Effector memory CD4-positive, alpha-beta T cell (primary cell): ENCODE measurements around the gene ZP1.

Experiments
- DNase-seq, 3 donors: peaks; one replicate each; pipeline ENCODE4 v3.0.0-alpha.2; 2020
- H3K27ac ChIP-seq: 2 replicates; pipeline ENCODE4 v1.7.0; 2013; ENCODE audit warnings: mild to moderate bottlenecking, low read length, moderate library complexity; ENCODE audit not compliant: insufficient read depth, poor library complexity, severe bottlenecking
- H3K27me3 ChIP-seq: replicated peaks from 2 replicates; pipeline ENCODE4 v1.7.0; 2013; ENCODE audit warnings: mild to moderate bottlenecking, low read length; ENCODE audit not compliant: insufficient read depth, control insufficient read depth, poor library complexity, severe bottlenecking
- H3K36me3 ChIP-seq: 2 replicates; pipeline ENCODE4 v1.7.0; 2013; ENCODE audit warnings: mild to moderate bottlenecking, low read length, moderate library complexity; ENCODE audit not compliant: control insufficient read depth, insufficient read depth
- H3K4me1 ChIP-seq: 2 replicates; pipeline ENCODE4 v1.7.0; 2013; ENCODE audit warnings: low read length, mild to moderate bottlenecking; ENCODE audit not compliant: control insufficient read depth, insufficient read depth, poor library complexity, severe bottlenecking
- H3K4me3 ChIP-seq: 2 replicates; pipeline ENCODE4 v1.7.0; 2013; ENCODE audit warnings: low read length, low read depth, mild to moderate bottlenecking; ENCODE audit not compliant: insufficient read depth, poor library complexity, severe bottlenecking
- H3K9me3 ChIP-seq: 2 replicates; pipeline ENCODE4 v1.7.0; 2013; ENCODE audit warnings: mild to moderate bottlenecking, low read length, moderate library complexity; ENCODE audit not compliant: control insufficient read depth

ZP1 gene

DNA sequence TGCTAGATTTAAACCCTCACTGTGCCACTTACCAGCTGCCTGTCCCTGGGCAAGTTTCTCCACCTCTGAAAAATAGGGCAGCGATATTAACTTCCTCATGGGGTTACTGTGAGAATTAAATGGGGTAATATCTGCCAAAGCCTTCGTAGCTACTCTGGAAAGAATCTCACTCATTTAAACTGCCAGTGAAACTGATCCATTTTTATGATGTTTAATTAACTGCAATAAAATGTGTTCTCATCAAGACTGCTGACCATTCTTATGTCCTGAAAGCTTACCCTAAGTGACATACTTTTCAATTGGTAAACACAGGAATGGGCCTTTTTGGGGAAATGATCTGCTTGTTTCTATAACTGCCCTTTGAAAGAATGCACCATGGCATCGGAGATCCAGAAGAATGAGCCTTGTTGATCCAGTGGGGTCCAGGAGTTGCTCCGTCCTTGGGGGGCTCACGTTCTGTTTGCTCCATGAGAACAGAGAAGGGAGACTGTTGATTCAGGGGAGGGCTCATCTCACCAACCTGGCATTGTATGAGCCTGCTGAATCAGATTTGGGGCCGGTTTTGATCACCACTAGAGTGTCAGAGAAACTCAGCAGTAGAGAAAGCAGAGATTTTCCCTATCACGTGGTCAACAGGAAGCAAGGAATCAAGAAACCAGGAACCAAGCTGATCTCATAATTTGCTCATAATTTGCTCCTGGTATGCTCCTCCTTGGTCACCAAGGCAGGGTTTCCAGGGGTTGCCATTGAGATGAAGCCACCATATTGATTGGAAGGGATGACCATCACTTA is 32.4 kb upstream of the ZP1 start:
- H3K9me3 ChIP-seq, result no peaks in the 10 kb centered on the region
- no peaks in the 10 kb centered on the region for H3K4me1 ChIP-seq
- no peaks in the 10 kb centered on the region for H3K36me3 ChIP-seq
- H3K27me3 ChIP-seq, result no peaks in the 10 kb centered on the region
- no peak overlapping the region for H3K27ac ChIP-seq
- no peak for DNase-seq
- no peak overlapping the region for H3K4me3 ChIP-seq

DNA sequence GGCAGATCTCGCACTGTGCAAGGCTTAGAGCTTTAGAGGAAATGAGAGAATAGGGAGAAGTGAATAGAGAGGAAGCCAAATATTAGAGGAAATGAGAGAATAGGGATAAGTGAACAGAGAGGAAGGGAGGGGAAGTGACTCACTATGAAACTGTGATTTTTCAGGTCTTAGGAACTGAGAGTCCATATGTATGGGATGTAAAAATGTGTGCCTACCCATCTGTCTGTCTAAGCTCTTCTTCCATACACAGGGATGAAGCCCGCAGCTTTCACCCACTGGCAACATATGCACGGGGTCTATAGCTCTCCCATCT is 31.9 kb upstream of the ZP1 start:
- H3K4me1 ChIP-seq, result no peaks in the 10 kb centered on the region
- H3K4me3 ChIP-seq, result no peak overlapping the region
- DNase-seq, result no peak

DNA sequence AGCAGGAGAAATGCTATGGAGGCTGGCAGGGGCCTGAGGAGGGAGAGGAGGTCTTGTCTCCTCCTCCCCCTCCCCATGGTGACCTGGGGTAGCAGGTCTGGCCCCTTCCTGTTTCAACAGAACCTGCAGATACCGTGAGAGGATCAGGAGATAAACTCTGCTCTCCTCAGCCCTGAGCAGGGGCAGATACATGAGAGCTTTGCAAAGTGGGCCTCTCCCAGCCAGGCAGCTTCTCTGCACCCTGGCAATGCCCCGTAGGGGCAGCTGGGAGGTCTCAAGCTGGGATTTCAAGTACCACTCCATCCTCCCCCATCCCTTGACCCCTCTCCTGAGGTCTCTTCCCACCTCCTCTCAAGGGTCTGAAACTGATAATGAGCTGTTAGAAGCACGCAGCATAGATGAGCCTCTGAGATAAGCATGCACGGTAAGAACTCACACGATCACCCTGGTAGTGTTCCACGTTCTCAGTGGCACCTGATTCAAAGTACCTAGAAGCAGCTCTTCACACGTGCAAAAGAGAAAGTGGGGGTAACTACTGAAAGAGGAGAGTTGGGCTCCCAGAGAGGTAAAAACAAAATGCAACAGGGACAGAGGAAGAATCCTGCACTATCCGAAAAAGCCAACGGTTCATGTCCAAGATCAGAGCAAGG is 30.4 kb upstream of the ZP1 start:
- DNase-seq, result no peak
- Histone ChIP-seq H3K36me3 (no peaks in the 10 kb centered on the region), H3K4me3 (no peak overlapping the region), H3K4me1 (no peaks in the 10 kb centered on the region), H3K27ac (no peak overlapping the region), H3K9me3 (no peaks in the 10 kb centered on the region), H3K27me3 (no peaks in the 10 kb centered on the region)

More for the DNA sequence above, 31.9 kb upstream of the ZP1 start:
- Histone ChIP-seq H3K27ac (no peak overlapping the region), H3K27me3 (no peaks in the 10 kb centered on the region), H3K36me3 (no peaks in the 10 kb centered on the region), H3K9me3 (no peaks in the 10 kb centered on the region)

DNA sequence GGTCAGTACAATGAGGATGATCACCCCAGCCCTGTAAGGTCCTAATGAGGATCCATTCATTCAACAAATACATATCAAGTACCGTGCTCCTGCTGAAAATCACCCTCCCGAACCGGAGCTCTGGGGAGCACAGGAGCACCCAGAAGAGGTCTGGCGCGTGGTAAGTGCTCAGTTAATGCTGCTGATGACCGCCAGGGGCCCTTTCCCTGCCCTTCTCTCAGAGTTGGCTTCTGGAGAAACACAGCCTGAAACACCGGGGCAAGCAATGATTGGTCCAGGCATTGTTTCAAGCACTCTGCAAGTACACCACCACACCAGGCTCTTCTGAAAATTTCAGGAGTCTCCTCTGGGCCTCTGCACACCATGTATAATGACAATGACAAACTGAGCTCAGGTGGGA is 29.2 kb upstream of the ZP1 start:
- DNase-seq, result no peak
- Histone ChIP-seq H3K27me3 (no peaks in the 10 kb centered on the region), H3K4me1 (peaks cover 10% of the 10 kb centered on the region), H3K36me3 (no peaks in the 10 kb centered on the region), H3K27ac (no peak overlapping the region), H3K9me3 (no peaks in the 10 kb centered on the region), H3K4me3 (no peak overlapping the region)

DNA sequence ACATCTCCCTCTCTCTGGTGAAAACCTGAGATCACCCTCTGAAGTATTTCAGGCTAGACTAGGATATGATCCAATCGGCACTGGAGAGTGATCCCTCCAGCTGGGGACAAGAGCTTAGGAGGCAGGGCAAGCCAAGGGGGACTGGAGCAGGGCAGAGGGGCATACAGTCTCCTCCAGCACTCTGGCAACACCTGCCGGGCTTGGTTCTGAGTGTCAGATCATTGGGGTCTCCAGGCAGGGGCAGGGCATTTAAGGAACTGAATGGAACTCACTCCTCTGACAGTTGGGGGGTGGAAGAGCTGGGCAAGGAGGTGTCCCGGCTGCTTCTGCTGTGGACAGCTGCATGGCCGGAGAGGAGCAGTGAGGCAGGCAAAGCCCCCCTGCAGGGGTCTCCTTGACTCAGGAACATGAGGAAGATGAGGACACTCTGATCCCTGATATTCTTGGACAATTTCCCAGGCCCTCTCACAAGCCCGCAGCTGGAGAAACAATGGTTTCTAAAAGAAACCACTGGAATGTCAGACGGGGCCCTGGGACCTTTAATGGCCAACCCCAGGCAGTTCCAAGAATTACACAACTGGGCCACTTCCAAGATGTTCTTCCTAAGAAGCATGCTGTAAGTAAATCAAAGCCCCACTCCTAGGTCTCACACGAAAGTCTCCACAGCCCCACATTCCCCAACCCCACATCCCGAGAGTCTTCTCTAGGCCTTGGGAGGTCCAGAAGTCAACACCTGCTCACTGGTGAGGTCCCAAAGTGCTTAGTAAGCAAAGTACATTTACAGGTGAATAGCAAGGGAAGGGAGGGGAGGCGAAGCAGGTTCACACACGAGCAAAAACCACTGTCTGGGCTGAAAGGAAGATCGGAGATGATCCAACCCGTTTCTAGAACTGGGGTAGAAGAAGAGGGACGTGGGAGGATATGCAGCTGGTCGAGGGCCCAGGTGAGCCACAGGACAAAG is 26.6 kb upstream of the ZP1 start:
- Histone ChIP-seq H3K27ac (no peak overlapping the region), H3K27me3 (no peaks in the 10 kb centered on the region), H3K4me3 (no peak overlapping the region), H3K4me1 (peaks cover 22% of the 10 kb centered on the region), H3K9me3 (no peaks in the 10 kb centered on the region), H3K36me3 (no peaks in the 10 kb centered on the region)
- DNase-seq, result no peak

DNA sequence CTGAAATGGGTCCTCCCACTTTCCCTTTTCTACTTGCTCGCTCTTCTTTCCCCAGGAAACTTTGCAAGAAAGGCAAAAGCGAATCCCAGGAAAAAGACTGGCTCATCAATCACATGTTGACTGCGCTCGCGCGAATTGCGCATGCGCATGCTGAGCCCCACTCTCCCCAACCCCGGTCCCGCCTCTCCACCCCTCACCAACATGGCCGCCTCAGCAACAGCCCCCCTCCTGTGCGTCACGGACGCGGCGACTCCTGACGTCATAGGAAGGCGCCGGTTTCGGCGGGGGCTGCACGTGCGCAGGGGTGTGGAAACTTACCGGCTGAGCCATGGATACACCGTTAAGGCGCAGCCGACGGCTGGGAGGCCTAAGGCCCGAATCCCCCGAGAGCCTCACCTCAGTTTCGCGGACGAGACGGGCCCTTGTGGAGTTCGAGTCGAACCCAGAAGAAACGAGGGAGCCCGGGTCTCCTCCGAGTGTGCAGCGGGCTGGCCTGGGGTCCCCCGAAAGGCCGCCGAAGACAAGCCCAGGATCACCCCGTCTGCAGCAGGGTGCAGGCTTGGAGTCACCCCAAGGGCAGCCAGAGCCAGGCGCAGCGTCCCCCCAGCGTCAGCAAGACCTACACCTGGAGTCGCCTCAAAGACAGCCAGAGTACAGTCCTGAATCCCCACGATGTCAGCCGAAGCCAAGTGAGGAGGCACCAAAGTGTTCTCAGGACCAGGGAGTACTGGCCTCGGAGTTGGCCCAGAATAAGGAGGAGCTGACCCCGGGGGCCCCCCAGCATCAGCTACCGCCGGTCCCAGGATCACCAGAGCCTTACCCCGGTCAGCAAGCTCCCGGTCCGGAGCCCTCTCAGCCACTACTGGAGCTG is 25.3 kb upstream of the ZP1 start, which contains the start of gene CCDC86:
TSS of gene CCDC86 (plus strand) at position 317 of the 871 bp plus-strand sequence. CDS start at position 329, 12 bp downstream.
- Histone ChIP-seq H3K4me3 (peak within 1 kb of the TSS; percentile 80), H3K27ac (peak within 1 kb of the TSS; percentile 70), H3K27me3 (no peaks in the 10 kb centered on the region), H3K36me3 (no peaks in the 10 kb centered on the region), H3K9me3 (no peaks in the 10 kb centered on the region), H3K4me1 (peaks cover 22% of the 10 kb centered on the region)
- peak; percentile 96 to 97 (median 97) for DNase-seq

DNA sequence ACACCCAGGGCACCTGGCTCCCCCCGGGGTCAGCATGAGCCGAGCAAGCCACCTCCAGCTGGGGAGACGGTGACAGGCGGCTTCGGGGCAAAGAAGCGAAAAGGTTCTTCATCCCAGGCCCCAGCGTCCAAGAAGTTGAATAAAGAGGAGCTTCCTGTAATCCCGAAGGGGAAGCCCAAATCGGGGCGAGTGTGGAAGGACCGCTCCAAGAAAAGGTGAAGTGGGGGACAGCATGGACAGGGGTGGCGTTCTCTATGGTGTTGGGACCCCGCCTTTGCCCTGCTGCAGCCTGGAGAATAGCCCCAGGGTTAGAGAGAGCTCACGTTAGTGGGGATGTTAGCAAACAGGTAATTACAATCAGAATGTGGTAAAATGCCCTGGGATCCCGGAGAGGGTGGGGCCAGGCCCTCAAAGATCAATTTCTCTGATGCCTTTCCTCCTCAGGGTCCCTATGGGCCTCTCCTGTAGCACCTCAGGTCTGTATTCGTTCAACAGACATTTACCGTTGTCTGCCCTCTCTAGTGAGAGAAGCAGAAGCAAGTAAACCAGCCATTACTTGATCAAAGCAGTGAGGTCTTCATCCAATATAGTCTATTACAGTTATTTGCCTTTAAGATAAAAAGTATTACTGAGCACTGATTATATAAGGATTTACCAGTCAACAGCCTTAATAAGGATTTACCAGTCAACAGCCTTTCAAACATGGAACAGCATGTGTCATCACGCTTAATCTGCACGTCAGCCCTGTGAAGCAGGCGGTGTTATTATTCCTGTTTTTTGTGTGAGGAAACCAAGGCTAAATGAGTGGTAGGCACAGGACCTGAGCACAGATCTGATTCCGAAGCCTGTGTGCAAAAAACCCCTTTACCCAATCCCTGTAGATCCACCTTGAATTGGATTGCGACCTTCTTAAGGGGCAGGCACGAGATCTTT is 24.4 kb upstream of the ZP1 start:
- no peaks in the 10 kb centered on the region for H3K36me3 ChIP-seq
- H3K4me1 ChIP-seq, result peaks cover 22% of the 10 kb centered on the region
- H3K9me3 ChIP-seq, result no peaks in the 10 kb centered on the region
- no peak for DNase-seq
- peak overlapping the region; percentile 70 for H3K27ac ChIP-seq
- H3K4me3 ChIP-seq, result peak overlapping the region; percentile 80
- H3K27me3 ChIP-seq, result no peaks in the 10 kb centered on the region

DNA sequence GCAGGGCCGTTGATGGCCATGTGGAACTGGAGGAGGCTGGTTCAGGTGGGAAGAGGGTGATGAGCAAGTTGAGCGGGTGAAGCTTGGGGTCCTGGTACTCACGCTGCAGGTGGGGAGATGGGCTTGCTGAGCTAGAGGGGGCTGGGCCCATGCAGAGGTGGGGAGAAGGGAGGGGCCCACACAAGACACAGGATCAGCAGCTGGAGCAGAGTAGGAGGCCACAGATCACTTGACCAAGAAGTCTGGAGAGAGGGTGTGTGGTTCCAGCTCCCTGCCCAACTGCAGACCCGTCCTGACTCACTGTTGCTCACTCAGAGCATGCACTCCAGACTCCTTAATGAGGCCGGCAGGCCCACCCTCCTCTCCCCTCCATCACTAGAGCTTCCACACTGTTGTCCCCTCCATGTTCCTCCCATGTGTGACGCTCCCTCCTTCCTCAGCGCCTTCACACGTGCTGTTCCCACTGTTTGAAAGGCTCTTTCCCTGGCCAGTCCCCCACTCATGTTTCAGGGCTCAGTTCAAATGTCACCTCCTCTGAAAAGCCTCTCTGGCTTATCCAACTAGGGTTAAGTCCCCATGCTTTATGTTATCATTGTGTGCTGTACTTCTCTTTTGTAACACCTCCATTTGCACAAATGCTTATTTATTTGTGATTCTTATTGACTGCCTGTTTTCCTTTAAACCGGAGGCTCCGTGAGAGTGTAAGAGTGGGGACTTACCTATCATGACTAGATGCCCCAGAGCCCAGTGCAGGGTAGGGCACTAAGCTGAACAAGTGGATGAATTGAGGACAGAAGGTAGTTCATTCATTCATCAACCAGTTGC is 23.1 kb upstream of the ZP1 start:
- Histone ChIP-seq H3K27ac (no peak overlapping the region), H3K4me3 (peak overlapping the region; percentile 80), H3K36me3 (peaks cover 13% of the 10 kb centered on the region), H3K9me3 (no peaks in the 10 kb centered on the region), H3K27me3 (no peaks in the 10 kb centered on the region), H3K4me1 (peaks cover 22% of the 10 kb centered on the region)
- DNase-seq, result no peak
